ENCODE results near the gene LCN15. TPM values are rescaled to one million over a fixed set of nuclear protein-coding genes. Genes with fewer than 3 reads are reported as not detected.

The LCN15 gene
- total and polyA plus RNA-seq, 4 donors: not detected

DNA sequence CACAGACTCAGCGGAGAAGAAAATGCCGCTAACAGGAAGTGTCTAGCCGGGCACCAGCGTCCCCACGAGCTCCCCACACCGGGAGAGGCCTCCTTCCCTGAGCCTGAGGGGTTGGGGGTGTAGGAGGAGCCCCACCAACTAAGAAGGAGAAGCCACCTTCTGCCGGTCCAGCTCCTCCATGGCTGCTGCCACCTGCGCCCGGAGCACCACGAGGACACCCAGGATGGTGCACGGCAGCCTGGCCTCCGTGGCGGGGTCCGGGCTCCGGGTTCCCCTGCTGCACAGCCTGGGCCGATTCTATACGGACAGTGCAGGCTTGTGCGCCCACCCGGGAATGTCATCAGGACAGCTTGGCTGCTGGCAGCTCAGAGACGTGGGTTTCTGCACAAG is 6.6 kb downstream of the LCN15 start:
- no peak overlapping the region for H3K9ac ChIP-seq (ENCODE audit: low read depth in 1 of 2, low read length in 2 of 2)
- no peaks in the 10 kb centered on the region for H3K27me3 ChIP-seq (ENCODE audit: control insufficient read depth in 4 of 4, insufficient read depth in 4 of 4, low read length in 3 of 4)
- H3K27ac ChIP-seq (ENCODE audit: low read depth in 1 of 2, low read length in 2 of 2): no peak overlapping the region
- 92% methylated on average over 20 of the region's 20 CpGs for WGBS
- H3K36me3 ChIP-seq (ENCODE audit: control insufficient read depth in 4 of 4, insufficient read depth in 3 of 4, low read depth in 1 of 4, low read length in 3 of 4): no peaks in the 10 kb centered on the region
- no peak for DNase-seq (ENCODE audit: low spot score)
- TF ChIP-seq FOXA2 (IDR thresholded peaks at IDR 0.05) (no peak), NR2F2 (IDR thresholded peaks at IDR 0.05) (no peak), HNF4A (conservative IDR thresholded peaks at IDR 0.05) (no peak), FOXA1 (IDR thresholded peaks at IDR 0.05) (no peak), SP1 (IDR thresholded peaks at IDR 0.05) (no peak)
- TF ChIP-seq, protein P1, sequence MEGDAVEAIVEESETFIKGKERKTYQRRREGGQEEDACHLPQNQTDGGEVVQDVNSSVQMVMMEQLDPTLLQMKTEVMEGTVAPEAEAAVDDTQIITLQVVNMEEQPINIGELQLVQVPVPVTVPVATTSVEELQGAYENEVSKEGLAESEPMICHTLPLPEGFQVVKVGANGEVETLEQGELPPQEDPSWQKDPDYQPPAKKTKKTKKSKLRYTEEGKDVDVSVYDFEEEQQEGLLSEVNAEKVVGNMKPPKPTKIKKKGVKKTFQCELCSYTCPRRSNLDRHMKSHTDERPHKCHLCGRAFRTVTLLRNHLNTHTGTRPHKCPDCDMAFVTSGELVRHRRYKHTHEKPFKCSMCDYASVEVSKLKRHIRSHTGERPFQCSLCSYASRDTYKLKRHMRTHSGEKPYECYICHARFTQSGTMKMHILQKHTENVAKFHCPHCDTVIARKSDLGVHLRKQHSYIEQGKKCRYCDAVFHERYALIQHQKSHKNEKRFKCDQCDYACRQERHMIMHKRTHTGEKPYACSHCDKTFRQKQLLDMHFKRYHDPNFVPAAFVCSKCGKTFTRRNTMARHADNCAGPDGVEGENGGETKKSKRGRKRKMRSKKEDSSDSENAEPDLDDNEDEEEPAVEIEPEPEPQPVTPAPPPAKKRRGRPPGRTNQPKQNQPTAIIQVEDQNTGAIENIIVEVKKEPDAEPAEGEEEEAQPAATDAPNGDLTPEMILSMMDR (IDR thresholded peaks at IDR 0.05; ENCODE audit: low read depth, low read length, missing input control): no peak
- TF ChIP-seq, protein P2, sequence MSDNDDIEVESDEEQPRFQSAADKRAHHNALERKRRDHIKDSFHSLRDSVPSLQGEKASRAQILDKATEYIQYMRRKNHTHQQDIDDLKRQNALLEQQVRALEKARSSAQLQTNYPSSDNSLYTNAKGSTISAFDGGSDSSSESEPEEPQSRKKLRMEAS (IDR thresholded peaks at IDR 0.05): no peak
- H3K4me3 ChIP-seq (ENCODE audit: low read depth in 1 of 3, low read length in 3 of 3): no peak overlapping the region
- H3K9me3 ChIP-seq (ENCODE audit: control insufficient read depth in 4 of 4, low read length in 3 of 4): no peaks in the 10 kb centered on the region
- H3K4me1 ChIP-seq (ENCODE audit: control insufficient read depth in 4 of 4, insufficient read depth in 4 of 4, low read length in 3 of 4): no peaks in the 10 kb centered on the region

DNA sequence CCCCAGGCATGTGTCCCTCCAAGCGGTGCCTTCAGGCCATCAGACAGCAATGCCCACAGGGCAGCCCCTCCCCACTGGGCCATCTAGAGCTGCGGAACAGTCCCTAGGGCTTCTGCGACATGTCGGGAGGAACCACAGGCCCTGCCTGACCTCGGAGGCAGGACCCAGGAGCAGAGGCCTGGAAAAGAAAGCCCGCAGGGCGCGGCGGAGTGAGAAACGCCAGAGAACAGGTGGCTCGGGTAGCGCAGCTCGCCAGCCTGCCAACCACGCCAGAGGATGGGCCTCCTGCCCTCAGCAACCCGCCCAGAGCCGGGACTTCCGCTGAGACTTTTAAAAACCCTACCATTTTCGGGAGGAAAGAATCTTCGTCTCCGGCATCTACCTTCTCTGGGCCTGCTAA is 7.0 kb downstream of the LCN15 start:
- 91% methylated on average over 20 of the region's 20 CpGs for WGBS

More for the DNA sequence above, 7.0 kb downstream of the LCN15 start:
- TF ChIP-seq RAD21 (IDR thresholded peaks at IDR 0.05) (no peak), GABPA (IDR thresholded peaks at IDR 0.05 in 1 of 2, conservative IDR thresholded peaks at IDR 0.05 in 1 of 2) (no peak), NR2F2 (IDR thresholded peaks at IDR 0.05) (no peak), FOXA1 (IDR thresholded peaks at IDR 0.05) (no peak), HNF4G (IDR thresholded peaks at IDR 0.05) (no peak), EGR1 (IDR thresholded peaks at IDR 0.05; ENCODE audit: low read depth in 2 of 2) (no peak), HNF4A (conservative IDR thresholded peaks at IDR 0.05) (no peak)
- TF ChIP-seq, protein P2 (IDR thresholded peaks at IDR 0.05): no peak
- TF ChIP-seq, protein P3, sequence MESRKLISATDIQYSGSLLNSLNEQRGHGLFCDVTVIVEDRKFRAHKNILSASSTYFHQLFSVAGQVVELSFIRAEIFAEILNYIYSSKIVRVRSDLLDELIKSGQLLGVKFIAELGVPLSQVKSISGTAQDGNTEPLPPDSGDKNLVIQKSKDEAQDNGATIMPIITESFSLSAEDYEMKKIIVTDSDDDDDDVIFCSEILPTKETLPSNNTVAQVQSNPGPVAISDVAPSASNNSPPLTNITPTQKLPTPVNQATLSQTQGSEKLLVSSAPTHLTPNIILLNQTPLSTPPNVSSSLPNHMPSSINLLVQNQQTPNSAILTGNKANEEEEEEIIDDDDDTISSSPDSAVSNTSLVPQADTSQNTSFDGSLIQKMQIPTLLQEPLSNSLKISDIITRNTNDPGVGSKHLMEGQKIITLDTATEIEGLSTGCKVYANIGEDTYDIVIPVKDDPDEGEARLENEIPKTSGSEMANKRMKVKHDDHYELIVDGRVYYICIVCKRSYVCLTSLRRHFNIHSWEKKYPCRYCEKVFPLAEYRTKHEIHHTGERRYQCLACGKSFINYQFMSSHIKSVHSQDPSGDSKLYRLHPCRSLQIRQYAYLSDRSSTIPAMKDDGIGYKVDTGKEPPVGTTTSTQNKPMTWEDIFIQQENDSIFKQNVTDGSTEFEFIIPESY (IDR thresholded peaks at IDR 0.05): no peak
- TF ChIP-seq, protein P4, sequence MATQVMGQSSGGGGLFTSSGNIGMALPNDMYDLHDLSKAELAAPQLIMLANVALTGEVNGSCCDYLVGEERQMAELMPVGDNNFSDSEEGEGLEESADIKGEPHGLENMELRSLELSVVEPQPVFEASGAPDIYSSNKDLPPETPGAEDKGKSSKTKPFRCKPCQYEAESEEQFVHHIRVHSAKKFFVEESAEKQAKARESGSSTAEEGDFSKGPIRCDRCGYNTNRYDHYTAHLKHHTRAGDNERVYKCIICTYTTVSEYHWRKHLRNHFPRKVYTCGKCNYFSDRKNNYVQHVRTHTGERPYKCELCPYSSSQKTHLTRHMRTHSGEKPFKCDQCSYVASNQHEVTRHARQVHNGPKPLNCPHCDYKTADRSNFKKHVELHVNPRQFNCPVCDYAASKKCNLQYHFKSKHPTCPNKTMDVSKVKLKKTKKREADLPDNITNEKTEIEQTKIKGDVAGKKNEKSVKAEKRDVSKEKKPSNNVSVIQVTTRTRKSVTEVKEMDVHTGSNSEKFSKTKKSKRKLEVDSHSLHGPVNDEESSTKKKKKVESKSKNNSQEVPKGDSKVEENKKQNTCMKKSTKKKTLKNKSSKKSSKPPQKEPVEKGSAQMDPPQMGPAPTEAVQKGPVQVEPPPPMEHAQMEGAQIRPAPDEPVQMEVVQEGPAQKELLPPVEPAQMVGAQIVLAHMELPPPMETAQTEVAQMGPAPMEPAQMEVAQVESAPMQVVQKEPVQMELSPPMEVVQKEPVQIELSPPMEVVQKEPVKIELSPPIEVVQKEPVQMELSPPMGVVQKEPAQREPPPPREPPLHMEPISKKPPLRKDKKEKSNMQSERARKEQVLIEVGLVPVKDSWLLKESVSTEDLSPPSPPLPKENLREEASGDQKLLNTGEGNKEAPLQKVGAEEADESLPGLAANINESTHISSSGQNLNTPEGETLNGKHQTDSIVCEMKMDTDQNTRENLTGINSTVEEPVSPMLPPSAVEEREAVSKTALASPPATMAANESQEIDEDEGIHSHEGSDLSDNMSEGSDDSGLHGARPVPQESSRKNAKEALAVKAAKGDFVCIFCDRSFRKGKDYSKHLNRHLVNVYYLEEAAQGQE (IDR thresholded peaks at IDR 0.05): no peak
- no peaks in the 10 kb centered on the region for H3K4me1 ChIP-seq (ENCODE audit: control insufficient read depth in 4 of 4, insufficient read depth in 4 of 4, low read length in 3 of 4)
- H3K4me3 ChIP-seq (ENCODE audit: low read depth in 1 of 3, low read length in 3 of 3): no peak overlapping the region
- DNase-seq (ENCODE audit: low spot score): no peak
- no peaks in the 10 kb centered on the region for H3K36me3 ChIP-seq (ENCODE audit: control insufficient read depth in 4 of 4, insufficient read depth in 3 of 4, low read depth in 1 of 4, low read length in 3 of 4)
- no peaks in the 10 kb centered on the region for H3K9me3 ChIP-seq (ENCODE audit: control insufficient read depth in 4 of 4, low read length in 3 of 4)
- H3K27me3 ChIP-seq (ENCODE audit: control insufficient read depth in 4 of 4, insufficient read depth in 4 of 4, low read length in 3 of 4): no peaks in the 10 kb centered on the region
- H3K9ac ChIP-seq (ENCODE audit: low read depth in 1 of 2, low read length in 2 of 2): no peak overlapping the region
- H3K27ac ChIP-seq (ENCODE audit: low read depth in 1 of 2, low read length in 2 of 2): no peak overlapping the region

Measured in liver (tissue), 9 donors.